GM23338 (cell line): ENCODE results near the gene RFX2. TPM values are rescaled to one million over a fixed set of nuclear protein-coding genes. Genes with fewer than 3 reads are reported as not detected.

ENCODE experiments used
- ATAC-seq: fragments of 200-7000 bp; cut with Tn5 transposase; 3 replicates; pipeline ENCODE4 v1.9.1; 2020
- DNase-seq: peaks from one replicate; pipeline ENCODE4 v3.0.0-alpha.2; 2015; ENCODE audit warnings: low spot score
- H2AFZ ChIP-seq: fragments of 200-600 bp; sonication (generic); 2 replicates; pipeline ENCODE4 v1.8.0; 2016; ENCODE audit warnings: antibody characterized with exemption, mild to moderate bottlenecking, moderate library complexity
- H3F3A ChIP-seq: fragments of 200-600 bp; sonication (generic); replicated peaks from 2 replicates; pipeline ENCODE4 v1.8.0; 2017; ENCODE audit warnings: antibody characterized with exemption, mixed run types, low read depth
- H3K27ac ChIP-seq: fragments of 200-600 bp; sonication (generic); 2 replicates; pipeline ENCODE4 v1.6.1; 2016; ENCODE audit warnings: low read depth
- H3K27me3 ChIP-seq: fragments of 200-600 bp; sonication (generic); 2 replicates; pipeline ENCODE4 v1.8.0; 2016; ENCODE audit warnings: mild to moderate bottlenecking, mixed run types, moderate library complexity; ENCODE audit not compliant: insufficient read depth
- H3K36me3 ChIP-seq: fragments of 200-600 bp; sonication (generic); 2 replicates; pipeline ENCODE4 v1.8.0; 2016; ENCODE audit warnings: mild to moderate bottlenecking; ENCODE audit not compliant: insufficient read depth
- H3K4me1 ChIP-seq: fragments of 200-600 bp; sonication (generic); 2 replicates; pipeline ENCODE4 v1.8.0; 2016; ENCODE audit warnings: mild to moderate bottlenecking, moderate library complexity; ENCODE audit not compliant: insufficient read depth
- H3K4me2 ChIP-seq: fragments of 200-600 bp; sonication (generic); 2 replicates; pipeline ENCODE4 v1.7.1; 2017; ENCODE audit warnings: mixed run types
- H3K4me3 ChIP-seq: fragments of 200-600 bp; sonication (generic); 2 replicates; pipeline ENCODE4 v1.6.1; 2016; ENCODE audit warnings: mixed run types
- H3K79me2 ChIP-seq: fragments of 200-600 bp; sonication (generic); replicated peaks from 2 replicates; pipeline ENCODE4 v1.8.0; 2017; ENCODE audit warnings: mild to moderate bottlenecking; ENCODE audit not compliant: insufficient read depth
- H3K9me2 ChIP-seq: fragments of 200-600 bp; sonication (generic); 2 replicates; pipeline ENCODE4 v1.8.0; 2017; ENCODE audit not compliant: insufficient read depth
- H4K20me1 ChIP-seq: fragments of 200-600 bp; sonication (generic); replicated peaks from 2 replicates; pipeline ENCODE4 v1.8.0; 2017; ENCODE audit warnings: mild to moderate bottlenecking; ENCODE audit not compliant: insufficient read depth
- H3K27ac Mint-ChIP-seq: 2 replicates; pipeline ENCODE4 v1.8.0; 2020; ENCODE audit warnings: inconsistent platforms, mild to moderate bottlenecking, moderate library complexity, mixed read lengths
- H3K27me3 Mint-ChIP-seq: 3 replicates; pipeline ENCODE4 v1.8.0; 2022; ENCODE audit warnings: low read depth, mild to moderate bottlenecking, moderate library complexity, mixed read lengths, inconsistent platforms; ENCODE audit not compliant: insufficient read depth, poor library complexity
- H3K36me3 Mint-ChIP-seq: 3 replicates; pipeline ENCODE4 v1.8.0; 2021; ENCODE audit warnings: low read depth, mild to moderate bottlenecking, inconsistent platforms, moderate library complexity, mixed read lengths
- H3K4me1 Mint-ChIP-seq: 3 replicates; pipeline ENCODE4 v1.8.0; 2020; ENCODE audit warnings: mild to moderate bottlenecking, inconsistent platforms, mixed read lengths
- H3K4me3 Mint-ChIP-seq: 3 replicates; pipeline ENCODE4 v1.8.0; 2021; ENCODE audit warnings: moderate library complexity, mild to moderate bottlenecking, inconsistent platforms, mixed read lengths
- H3K9me3 Mint-ChIP-seq: 3 replicates; pipeline ENCODE4 v1.8.0; 2020; ENCODE audit warnings: moderate library complexity, mild to moderate bottlenecking, inconsistent platforms, mixed read lengths
- CREB1 ChIP-seq: fragments of 250-450 bp; sonication (Bioruptor Pico); IDR thresholded peaks from 2 replicates; pipeline ENCODE4 v1.5.0; 2020; ENCODE audit warnings: low read depth, mild to moderate bottlenecking, moderate library complexity
- EZH2 ChIP-seq: fragments of 200-600 bp; sonication (generic); IDR thresholded peaks from one replicate; pipeline ENCODE4 v1.8.0; 2017; ENCODE audit warnings: antibody characterized with exemption, mild to moderate bottlenecking, low read depth; ENCODE audit not compliant: unreplicated experiment
- EZH2phosphoT487 ChIP-seq: fragments of 200-600 bp; sonication (generic); IDR thresholded peaks from one replicate; pipeline ENCODE4 v1.8.1; 2018; ENCODE audit warnings: antibody characterized with exemption; ENCODE audit not compliant: unreplicated experiment
- JUNB ChIP-seq: IDR thresholded peaks from one replicate; pipeline ENCODE4 v1.6.1; 2016; ENCODE audit warnings: antibody characterized with exemption; ENCODE audit not compliant: unreplicated experiment
- NANOG ChIP-seq: IDR thresholded peaks from 2 replicates; pipeline ENCODE4 v1.6.1; 2016; ENCODE audit warnings: antibody characterized with exemption, borderline replicate concordance
- POLR2AphosphoS5 ChIP-seq: IDR thresholded peaks from 2 replicates; pipeline ENCODE4 v1.6.1; 2016; ENCODE audit warnings: antibody characterized with exemption, low read depth
- STAT1 ChIP-seq: IDR thresholded peaks from one replicate; pipeline ENCODE4 v1.6.1; 2016; ENCODE audit warnings: antibody characterized with exemption; ENCODE audit not compliant: unreplicated experiment
- ZNF114 ChIP-seq: fragments of 250-450 bp; sonication (Bioruptor Pico); IDR thresholded peaks from 2 replicates; pipeline ENCODE4 v1.5.0; 2020; ENCODE audit warnings: mild to moderate bottlenecking, moderate library complexity
- ZNF331 ChIP-seq: fragments of 250-450 bp; sonication (Bioruptor Pico); IDR thresholded peaks from 2 replicates; pipeline ENCODE4 v1.5.0; 2020; ENCODE audit warnings: low read depth, mild to moderate bottlenecking, moderate library complexity
- polyA plus RNA-seq: library from polyadenylated mRNA; unstranded; fragments of >200 nt; fragmentation: Nextera tagmentation; extraction: Ambion mirVana; gene quantifications from 2 replicates; pipeline ENCODE4 v1.2.1, GENCODE V29; 2016
- total RNA-seq: library from RNA; depleted of rRNA; stranded (reverse); fragments of >200 nt; shearing (Covaris generic); gene quantifications from 2 replicates; pipeline ENCODE4 v1.2.3, GENCODE V29; 2014
- TF ChIP-seq, protein P1 (sequence below): fragments of 250-450 bp; sonication (Bioruptor Pico); IDR thresholded peaks from 2 replicates; pipeline ENCODE4 v1.5.0; 2020; ENCODE audit warnings: mild to moderate bottlenecking, moderate library complexity
- TF ChIP-seq, protein P2 (sequence below): IDR thresholded peaks from 2 replicates; pipeline ENCODE4 v1.6.1; 2016; ENCODE audit warnings: antibody characterized with exemption
- TF ChIP-seq, protein P3 (sequence below): IDR thresholded peaks from one replicate; pipeline ENCODE4 v1.6.1; 2018; ENCODE audit warnings: antibody characterized with exemption; ENCODE audit not compliant: unreplicated experiment
- TF ChIP-seq, protein P4 (sequence below), 2 experiments: fragments of 200-600 bp in 1 of 2; sonication (generic) in 1 of 2; conservative IDR thresholded peaks; 2 replicates each; pipeline versions ENCODE4 v1.5.1 to v1.6.1; 2016 to 2017; ENCODE audit warnings: antibody characterized with exemption in 2 of 2, low read depth in 2 of 2, mild to moderate bottlenecking in 2 of 2, moderate library complexity in 1 of 2

The RFX2 gene
- total and polyA plus RNA-seq, 2 experiments from 2014 or later, result 4.6 to 13.0 TPM

DNA sequence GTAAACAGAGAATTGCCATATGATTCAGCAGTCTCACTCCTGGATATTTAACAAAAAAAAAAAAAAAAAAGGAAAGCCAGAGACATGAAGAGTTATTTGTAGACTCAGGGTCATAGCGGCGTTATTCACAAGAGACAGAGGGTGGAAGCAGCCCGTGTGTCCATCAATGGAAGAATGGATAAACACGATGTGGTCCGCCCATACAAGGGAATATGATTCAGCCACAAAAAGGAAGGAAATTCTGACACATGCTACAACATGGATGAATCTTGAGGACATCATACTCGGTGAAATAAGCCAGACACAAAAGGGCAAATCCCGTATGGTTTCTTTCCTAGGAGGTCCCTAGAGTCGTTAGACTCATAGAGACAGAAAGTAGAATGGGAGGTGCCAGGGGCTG is 40.0 kb upstream of the RFX2 start (continued):
- no peak for TF ChIP-seq NANOG

DNA sequence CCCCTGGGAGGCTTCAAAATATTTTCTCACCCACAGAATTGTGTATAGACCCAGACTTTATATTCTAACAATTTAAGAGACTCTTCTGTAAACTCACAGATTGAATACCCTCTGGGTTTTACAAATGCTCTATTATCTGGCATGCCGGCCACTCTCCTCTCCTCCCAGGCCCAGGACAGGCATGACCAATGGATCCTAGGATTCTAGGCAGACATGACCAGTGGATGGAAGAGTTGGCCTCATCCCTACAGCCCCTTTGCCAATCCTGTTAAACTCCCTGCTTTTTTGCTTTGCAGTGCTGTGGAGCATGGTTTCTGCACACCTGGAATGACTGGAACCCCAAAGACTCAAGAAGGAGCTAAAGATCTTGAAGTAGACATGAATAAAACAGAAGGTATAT is 30.9 kb upstream of the RFX2 start:
- Histone ChIP-seq H3K27ac (no peak overlapping the region), H3K36me3 (no peaks in the 10 kb centered on the region), H3F3A (no peaks in the 10 kb centered on the region), H3K9me2 (no peaks in the 10 kb centered on the region; the same call in 1 of the 2 replicates), H4K20me1 (no peaks in the 10 kb centered on the region), H3K4me2 (no peak overlapping the region), H2AFZ (no peak overlapping the region), H3K4me1 (no peaks in the 10 kb centered on the region), H3K27me3 (no peaks in the 10 kb centered on the region), H3K4me3 (no peak overlapping the region), H3K79me2 (no peaks in the 10 kb centered on the region)
- Mint-ChIP-seq H3K36me3 (peaks cover 19% of the 10 kb centered on the region), H3K27me3 (peaks cover 9% of the 10 kb centered on the region), H3K27ac (no peak overlapping the region), H3K4me1 (no peaks in the 10 kb centered on the region), H3K4me3 (no peak overlapping the region), H3K9me3 (peaks cover 86% of the 10 kb centered on the region)
- TF ChIP-seq, protein P1, sequence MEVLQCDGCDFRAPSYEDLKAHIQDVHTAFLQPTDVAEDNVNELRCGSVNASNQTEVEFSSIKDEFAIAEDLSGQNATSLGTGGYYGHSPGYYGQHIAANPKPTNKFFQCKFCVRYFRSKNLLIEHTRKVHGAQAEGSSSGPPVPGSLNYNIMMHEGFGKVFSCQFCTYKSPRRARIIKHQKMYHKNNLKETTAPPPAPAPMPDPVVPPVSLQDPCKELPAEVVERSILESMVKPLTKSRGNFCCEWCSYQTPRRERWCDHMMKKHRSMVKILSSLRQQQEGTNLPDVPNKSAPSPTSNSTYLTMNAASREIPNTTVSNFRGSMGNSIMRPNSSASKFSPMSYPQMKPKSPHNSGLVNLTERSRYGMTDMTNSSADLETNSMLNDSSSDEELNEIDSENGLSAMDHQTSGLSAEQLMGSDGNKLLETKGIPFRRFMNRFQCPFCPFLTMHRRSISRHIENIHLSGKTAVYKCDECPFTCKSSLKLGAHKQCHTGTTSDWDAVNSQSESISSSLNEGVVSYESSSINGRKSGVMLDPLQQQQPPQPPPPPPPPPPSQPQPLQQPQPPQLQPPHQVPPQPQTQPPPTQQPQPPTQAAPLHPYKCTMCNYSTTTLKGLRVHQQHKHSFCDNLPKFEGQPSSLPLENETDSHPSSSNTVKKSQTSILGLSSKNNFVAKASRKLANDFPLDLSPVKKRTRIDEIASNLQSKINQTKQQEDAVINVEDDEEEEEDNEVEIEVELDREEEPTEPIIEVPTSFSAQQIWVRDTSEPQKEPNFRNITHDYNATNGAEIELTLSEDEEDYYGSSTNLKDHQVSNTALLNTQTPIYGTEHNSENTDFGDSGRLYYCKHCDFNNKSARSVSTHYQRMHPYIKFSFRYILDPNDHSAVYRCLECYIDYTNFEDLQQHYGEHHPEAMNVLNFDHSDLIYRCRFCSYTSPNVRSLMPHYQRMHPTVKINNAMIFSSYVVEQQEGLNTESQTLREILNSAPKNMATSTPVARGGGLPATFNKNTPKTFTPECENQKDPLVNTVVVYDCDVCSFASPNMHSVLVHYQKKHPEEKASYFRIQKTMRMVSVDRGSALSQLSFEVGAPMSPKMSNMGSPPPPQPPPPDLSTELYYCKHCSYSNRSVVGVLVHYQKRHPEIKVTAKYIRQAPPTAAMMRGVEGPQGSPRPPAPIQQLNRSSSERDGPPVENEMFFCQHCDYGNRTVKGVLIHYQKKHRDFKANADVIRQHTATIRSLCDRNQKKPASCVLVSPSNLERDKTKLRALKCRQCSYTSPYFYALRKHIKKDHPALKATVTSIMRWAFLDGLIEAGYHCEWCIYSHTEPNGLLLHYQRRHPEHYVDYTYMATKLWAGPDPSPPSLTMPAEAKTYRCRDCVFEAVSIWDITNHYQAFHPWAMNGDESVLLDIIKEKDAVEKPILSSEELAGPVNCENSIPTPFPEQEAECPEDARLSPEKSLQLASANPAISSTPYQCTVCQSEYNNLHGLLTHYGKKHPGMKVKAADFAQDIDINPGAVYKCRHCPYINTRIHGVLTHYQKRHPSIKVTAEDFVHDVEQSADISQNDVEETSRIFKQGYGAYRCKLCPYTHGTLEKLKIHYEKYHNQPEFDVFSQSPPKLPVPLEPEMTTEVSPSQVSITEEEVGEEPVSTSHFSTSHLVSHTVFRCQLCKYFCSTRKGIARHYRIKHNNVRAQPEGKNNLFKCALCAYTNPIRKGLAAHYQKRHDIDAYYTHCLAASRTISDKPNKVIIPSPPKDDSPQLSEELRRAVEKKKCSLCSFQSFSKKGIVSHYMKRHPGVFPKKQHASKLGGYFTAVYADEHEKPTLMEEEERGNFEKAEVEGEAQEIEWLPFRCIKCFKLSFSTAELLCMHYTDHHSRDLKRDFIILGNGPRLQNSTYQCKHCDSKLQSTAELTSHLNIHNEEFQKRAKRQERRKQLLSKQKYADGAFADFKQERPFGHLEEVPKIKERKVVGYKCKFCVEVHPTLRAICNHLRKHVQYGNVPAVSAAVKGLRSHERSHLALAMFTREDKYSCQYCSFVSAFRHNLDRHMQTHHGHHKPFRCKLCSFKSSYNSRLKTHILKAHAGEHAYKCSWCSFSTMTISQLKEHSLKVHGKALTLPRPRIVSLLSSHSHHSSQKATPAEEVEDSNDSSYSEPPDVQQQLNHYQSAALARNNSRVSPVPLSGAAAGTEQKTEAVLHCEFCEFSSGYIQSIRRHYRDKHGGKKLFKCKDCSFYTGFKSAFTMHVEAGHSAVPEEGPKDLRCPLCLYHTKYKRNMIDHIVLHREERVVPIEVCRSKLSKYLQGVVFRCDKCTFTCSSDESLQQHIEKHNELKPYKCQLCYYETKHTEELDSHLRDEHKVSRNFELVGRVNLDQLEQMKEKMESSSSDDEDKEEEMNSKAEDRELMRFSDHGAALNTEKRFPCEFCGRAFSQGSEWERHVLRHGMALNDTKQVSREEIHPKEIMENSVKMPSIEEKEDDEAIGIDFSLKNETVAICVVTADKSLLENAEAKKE (CRISPR knock-in tag), result no peak
- TF ChIP-seq ZNF114 (CRISPR knock-in tag), result no peak
- TF ChIP-seq, protein P2, sequence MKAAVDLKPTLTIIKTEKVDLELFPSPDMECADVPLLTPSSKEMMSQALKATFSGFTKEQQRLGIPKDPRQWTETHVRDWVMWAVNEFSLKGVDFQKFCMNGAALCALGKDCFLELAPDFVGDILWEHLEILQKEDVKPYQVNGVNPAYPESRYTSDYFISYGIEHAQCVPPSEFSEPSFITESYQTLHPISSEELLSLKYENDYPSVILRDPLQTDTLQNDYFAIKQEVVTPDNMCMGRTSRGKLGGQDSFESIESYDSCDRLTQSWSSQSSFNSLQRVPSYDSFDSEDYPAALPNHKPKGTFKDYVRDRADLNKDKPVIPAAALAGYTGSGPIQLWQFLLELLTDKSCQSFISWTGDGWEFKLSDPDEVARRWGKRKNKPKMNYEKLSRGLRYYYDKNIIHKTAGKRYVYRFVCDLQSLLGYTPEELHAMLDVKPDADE, result no peak
- no peak for TF ChIP-seq EZH2
- no peak for TF ChIP-seq NANOG
- TF ChIP-seq JUNB, result no peak
- no peak for TF ChIP-seq EZH2phosphoT487
- TF ChIP-seq, protein P3, sequence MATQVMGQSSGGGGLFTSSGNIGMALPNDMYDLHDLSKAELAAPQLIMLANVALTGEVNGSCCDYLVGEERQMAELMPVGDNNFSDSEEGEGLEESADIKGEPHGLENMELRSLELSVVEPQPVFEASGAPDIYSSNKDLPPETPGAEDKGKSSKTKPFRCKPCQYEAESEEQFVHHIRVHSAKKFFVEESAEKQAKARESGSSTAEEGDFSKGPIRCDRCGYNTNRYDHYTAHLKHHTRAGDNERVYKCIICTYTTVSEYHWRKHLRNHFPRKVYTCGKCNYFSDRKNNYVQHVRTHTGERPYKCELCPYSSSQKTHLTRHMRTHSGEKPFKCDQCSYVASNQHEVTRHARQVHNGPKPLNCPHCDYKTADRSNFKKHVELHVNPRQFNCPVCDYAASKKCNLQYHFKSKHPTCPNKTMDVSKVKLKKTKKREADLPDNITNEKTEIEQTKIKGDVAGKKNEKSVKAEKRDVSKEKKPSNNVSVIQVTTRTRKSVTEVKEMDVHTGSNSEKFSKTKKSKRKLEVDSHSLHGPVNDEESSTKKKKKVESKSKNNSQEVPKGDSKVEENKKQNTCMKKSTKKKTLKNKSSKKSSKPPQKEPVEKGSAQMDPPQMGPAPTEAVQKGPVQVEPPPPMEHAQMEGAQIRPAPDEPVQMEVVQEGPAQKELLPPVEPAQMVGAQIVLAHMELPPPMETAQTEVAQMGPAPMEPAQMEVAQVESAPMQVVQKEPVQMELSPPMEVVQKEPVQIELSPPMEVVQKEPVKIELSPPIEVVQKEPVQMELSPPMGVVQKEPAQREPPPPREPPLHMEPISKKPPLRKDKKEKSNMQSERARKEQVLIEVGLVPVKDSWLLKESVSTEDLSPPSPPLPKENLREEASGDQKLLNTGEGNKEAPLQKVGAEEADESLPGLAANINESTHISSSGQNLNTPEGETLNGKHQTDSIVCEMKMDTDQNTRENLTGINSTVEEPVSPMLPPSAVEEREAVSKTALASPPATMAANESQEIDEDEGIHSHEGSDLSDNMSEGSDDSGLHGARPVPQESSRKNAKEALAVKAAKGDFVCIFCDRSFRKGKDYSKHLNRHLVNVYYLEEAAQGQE, result no peak
- no peak for TF ChIP-seq POLR2AphosphoS5
- no peak for TF ChIP-seq STAT1
- TF ChIP-seq, protein P4, sequence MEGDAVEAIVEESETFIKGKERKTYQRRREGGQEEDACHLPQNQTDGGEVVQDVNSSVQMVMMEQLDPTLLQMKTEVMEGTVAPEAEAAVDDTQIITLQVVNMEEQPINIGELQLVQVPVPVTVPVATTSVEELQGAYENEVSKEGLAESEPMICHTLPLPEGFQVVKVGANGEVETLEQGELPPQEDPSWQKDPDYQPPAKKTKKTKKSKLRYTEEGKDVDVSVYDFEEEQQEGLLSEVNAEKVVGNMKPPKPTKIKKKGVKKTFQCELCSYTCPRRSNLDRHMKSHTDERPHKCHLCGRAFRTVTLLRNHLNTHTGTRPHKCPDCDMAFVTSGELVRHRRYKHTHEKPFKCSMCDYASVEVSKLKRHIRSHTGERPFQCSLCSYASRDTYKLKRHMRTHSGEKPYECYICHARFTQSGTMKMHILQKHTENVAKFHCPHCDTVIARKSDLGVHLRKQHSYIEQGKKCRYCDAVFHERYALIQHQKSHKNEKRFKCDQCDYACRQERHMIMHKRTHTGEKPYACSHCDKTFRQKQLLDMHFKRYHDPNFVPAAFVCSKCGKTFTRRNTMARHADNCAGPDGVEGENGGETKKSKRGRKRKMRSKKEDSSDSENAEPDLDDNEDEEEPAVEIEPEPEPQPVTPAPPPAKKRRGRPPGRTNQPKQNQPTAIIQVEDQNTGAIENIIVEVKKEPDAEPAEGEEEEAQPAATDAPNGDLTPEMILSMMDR (conservative IDR thresholded peaks at IDR 0.05; ENCODE audit: low read depth in 2 of 2), result no peak
- TF ChIP-seq ZNF331 (CRISPR knock-in tag), result no peak
- no peak for TF ChIP-seq CREB1 (CRISPR knock-in tag)
- ATAC-seq, result no peak
- no peak for DNase-seq
